Activated T-cell treated with anti-CD3 and anti-CD28 coated beads, Interleukin-2, amount 50 U/mL, for 24 hours (primary cell): Measurements from ENCODE around the gene CST7.
"Not testable (repeated sequence)": the region's sequence is repeated elsewhere in the genome, so short reads cannot be mapped to it uniquely, and the experiment has no call there.

Experiments used
- DNase-seq: peaks from one replicate; pipeline ENCODE4 v3.0.0-alpha.2; 2020
- H3K27ac Mint-ChIP-seq: 2 replicates; pipeline ENCODE4 v1.8.0; 2020; ENCODE audit warnings: mild to moderate bottlenecking, mixed read lengths
- H3K27me3 Mint-ChIP-seq: 2 replicates; pipeline ENCODE4 v1.8.0; 2020; ENCODE audit warnings: mixed read lengths
- H3K36me3 Mint-ChIP-seq: 2 replicates; pipeline ENCODE4 v1.8.0; 2020; ENCODE audit warnings: low read depth, mixed read lengths
- H3K4me1 Mint-ChIP-seq: 2 replicates; pipeline ENCODE4 v1.8.0; 2020; ENCODE audit warnings: low read depth, mixed read lengths
- H3K4me3 Mint-ChIP-seq: 2 replicates; pipeline ENCODE4 v1.8.0; 2020; ENCODE audit warnings: mild to moderate bottlenecking, moderate library complexity, mixed read lengths
- H3K9me3 Mint-ChIP-seq: 2 replicates; pipeline ENCODE4 v1.8.0; 2020; ENCODE audit warnings: mixed read lengths

The CST7 gene

DNA sequence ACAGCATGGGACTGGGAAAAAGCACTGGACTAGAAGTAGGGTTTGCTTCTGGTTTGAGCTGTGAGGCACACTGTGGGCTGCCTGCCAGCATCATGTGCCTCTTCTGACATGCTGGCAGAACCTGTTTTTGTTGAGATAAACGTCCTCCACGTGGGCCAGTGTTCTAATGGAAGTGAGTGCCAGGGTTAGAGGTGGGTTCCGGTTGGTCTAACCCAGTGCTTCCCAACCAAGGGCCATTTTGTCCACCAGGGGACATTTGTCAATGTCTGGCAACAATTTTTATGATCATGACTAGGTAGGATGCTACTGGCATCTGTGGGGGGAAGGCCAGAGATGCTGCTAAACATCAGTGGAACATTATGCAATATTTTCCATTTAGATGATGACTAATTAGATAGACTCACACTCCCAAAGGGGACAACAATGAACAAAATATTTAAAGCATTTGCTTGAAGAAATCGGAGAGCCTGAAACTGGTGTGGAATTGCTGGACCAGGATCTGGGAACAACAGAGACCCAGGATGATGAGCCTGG lies 51.3 kb downstream of the CST7 start:
- DNase-seq: peak; percentile 26
- peak overlapping the region; percentile 35 for H3K27ac Mint-ChIP-seq
- peaks cover 8% of the 10 kb centered on the region for H3K4me1 Mint-ChIP-seq
- peaks cover 25% of the 10 kb centered on the region for H3K36me3 Mint-ChIP-seq
- H3K9me3 Mint-ChIP-seq: no peaks in the 10 kb centered on the region
- H3K27me3 Mint-ChIP-seq: no peaks in the 10 kb centered on the region
- no peak overlapping the region for H3K4me3 Mint-ChIP-seq

DNA sequence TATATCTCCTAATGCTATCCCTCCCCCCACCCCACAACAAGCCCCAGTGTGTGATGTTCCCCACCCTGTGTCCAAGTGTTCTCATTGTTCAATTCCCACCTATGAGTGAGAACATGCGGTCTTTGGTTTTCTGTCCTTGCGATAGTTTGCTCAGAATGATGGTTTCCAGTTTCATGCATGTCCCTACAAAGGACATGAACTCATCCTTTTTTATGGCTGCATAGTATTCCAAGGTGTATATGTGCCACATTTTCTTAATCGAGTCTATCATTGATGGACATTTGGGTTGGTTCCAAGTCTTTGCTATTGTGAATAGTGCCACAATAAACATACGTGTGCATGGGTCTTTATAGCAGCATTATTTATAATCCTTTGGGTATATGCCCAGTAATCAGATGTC lies 52.3 kb downstream of the CST7 start:
- DNase-seq, H3K4me1 Mint-ChIP-seq, H3K9me3 Mint-ChIP-seq, H3K4me3 Mint-ChIP-seq, H3K27me3 Mint-ChIP-seq, H3K27ac Mint-ChIP-seq: not testable (repeated sequence)
- peaks cover 35% of the 10 kb centered on the region for H3K36me3 Mint-ChIP-seq

- Mint-ChIP-seq H3K4me1 (peaks cover 8% of the 10 kb centered on the region), H3K27ac (no peak overlapping the region), H3K36me3 (peaks cover 51% of the 10 kb centered on the region), H3K27me3 (no peaks in the 10 kb centered on the region), H3K4me3 (no peak overlapping the region), H3K9me3 (no peaks in the 10 kb centered on the region)
- no peak for DNase-seq
Observed at GRCh38 chr20:25003002-25003401, 53.9 kb downstream of the CST7 start.

GRCh38 chr20:25005220-25005619 lies 56.2 kb downstream of the CST7 start:
- no peak for DNase-seq
- Mint-ChIP-seq H3K9me3 (no peaks in the 10 kb centered on the region), H3K27me3 (no peaks in the 10 kb centered on the region), H3K27ac (no peak overlapping the region), H3K36me3 (peaks cover 74% of the 10 kb centered on the region), H3K4me1 (peaks cover 5% of the 10 kb centered on the region), H3K4me3 (no peak overlapping the region)

DNA sequence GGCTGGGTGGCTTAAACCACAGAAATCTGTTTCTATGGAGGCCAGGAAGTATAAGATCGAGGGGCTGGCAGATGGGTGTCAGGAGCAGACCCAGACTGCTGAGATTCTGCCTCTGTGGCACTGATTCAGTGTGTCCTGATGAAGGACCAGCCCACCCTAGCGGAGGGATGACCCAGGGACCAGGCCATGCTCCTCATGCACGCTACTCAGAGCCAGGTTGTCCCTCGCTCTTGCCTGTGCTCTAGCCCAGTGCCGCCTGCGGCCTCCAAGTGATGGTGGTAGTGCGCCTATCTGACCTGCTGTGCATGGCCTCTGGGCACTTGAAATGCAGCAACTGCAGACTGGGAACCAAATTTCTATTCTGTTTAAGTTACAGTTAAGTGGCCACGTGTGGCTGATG lies 56.6 kb downstream of the CST7 start:
- Mint-ChIP-seq H3K36me3 (peaks cover 77% of the 10 kb centered on the region), H3K27ac (no peak overlapping the region), H3K4me3 (no peak overlapping the region), H3K9me3 (no peaks in the 10 kb centered on the region), H3K27me3 (no peaks in the 10 kb centered on the region), H3K4me1 (peaks cover under 1% of the 10 kb centered on the region)
- DNase-seq: peak; percentile 12

GRCh38 chr20:25006431-25007167 lies 57.5 kb downstream of the CST7 start:
- no peak overlapping the region for H3K4me3 Mint-ChIP-seq
- peak; percentile 8 for DNase-seq
- H3K4me1 Mint-ChIP-seq: no peaks in the 10 kb centered on the region
- peaks cover 83% of the 10 kb centered on the region for H3K36me3 Mint-ChIP-seq
- no peaks in the 10 kb centered on the region for H3K27me3 Mint-ChIP-seq
- H3K27ac Mint-ChIP-seq: no peak overlapping the region
- no peaks in the 10 kb centered on the region for H3K9me3 Mint-ChIP-seq

DNA sequence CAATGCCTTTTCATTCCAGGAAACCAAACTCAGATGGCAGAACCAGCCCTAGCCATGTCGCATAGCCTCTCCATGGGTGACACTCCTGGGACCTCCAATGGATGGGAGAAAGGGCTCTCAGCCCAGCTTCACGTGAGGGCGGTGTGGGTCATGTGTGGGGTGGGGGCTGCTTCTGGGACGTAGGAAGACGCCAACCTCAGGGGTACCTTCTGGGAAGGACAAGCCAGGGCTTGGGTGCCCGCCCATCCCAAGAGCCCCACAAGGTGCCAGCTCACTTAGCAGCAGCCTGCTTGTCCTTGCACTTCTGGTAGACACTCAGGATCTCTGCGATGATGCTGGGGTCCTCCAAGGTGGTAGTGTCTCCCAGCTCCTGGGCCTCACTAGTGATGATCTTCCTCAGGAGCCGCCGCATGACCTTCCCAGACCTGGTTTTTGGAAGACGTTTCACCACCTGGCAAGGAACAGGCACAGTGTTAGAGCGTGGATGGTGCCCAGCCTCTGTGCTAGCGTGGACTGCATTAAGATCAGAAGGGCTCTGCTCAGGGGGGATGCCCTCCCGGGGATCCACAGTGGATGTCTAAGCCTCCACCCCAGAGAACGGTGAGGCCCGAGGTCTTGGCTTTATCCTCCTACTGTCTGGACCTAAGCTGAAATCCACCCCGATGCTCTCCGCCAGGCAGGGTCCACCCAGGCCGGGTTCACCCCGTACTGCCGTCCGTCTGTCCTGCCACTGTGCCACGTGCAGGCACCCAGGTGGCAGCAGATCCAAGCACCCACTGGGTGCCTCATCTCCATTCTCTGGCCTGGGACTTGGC lies 58.6 kb downstream of the CST7 start:
- no peaks in the 10 kb centered on the region for H3K4me1 Mint-ChIP-seq
- H3K4me3 Mint-ChIP-seq: no peak overlapping the region
- no peak overlapping the region for H3K27ac Mint-ChIP-seq
- H3K36me3 Mint-ChIP-seq: peaks cover 88% of the 10 kb centered on the region
- DNase-seq: peak; percentile 20
- H3K9me3 Mint-ChIP-seq: no peaks in the 10 kb centered on the region
- no peaks in the 10 kb centered on the region for H3K27me3 Mint-ChIP-seq

GRCh38 chr20:25008388-25009217 lies 59.5 kb downstream of the CST7 start:
- H3K27ac Mint-ChIP-seq: no peak overlapping the region
- peak; percentile 25 for DNase-seq
- H3K4me1 Mint-ChIP-seq: no peaks in the 10 kb centered on the region
- no peaks in the 10 kb centered on the region for H3K27me3 Mint-ChIP-seq
- peaks cover 92% of the 10 kb centered on the region for H3K36me3 Mint-ChIP-seq
- H3K4me3 Mint-ChIP-seq: no peak overlapping the region
- H3K9me3 Mint-ChIP-seq: no peaks in the 10 kb centered on the region
